Fibroblast of the aortic adventitia (primary cell): ENCODE results near the gene EPHA4. TPM values are rescaled to one million over a fixed set of nuclear protein-coding genes. Genes with fewer than 3 reads are reported as not detected.
A peak's percentile ranks its signal among the peaks of the same experiment; 100 is the strongest.

Source experiments
- DNase-seq: peaks from one replicate; pipeline ENCODE4 v3.0.0-alpha.2; 2010; ENCODE audit warnings: low read depth
- H3K4me3 ChIP-seq: 2 replicates; pipeline ENCODE4 v1.5.1; 2011; ENCODE audit warnings: low read depth, mild to moderate bottlenecking, control low read depth, low read length, moderate library complexity
- total RNA-seq: library from RNA; depleted of rRNA; stranded (reverse); fragments of >200 nt; gene quantifications from 2 replicates; pipeline ENCODE4 v1.2.3, GENCODE V29; 2012; ENCODE audit warnings: low replicate concordance
- TF ChIP-seq, protein P1 (sequence below): IDR thresholded peaks from 2 replicates; pipeline ENCODE4 v1.5.1; 2011; ENCODE audit warnings: mild to moderate bottlenecking, low read length, control low read depth, inconsistent platforms; ENCODE audit not compliant: insufficient read depth

EPHA4 gene
- total RNA-seq, 1 donor = 13.9 TPM

DNA sequence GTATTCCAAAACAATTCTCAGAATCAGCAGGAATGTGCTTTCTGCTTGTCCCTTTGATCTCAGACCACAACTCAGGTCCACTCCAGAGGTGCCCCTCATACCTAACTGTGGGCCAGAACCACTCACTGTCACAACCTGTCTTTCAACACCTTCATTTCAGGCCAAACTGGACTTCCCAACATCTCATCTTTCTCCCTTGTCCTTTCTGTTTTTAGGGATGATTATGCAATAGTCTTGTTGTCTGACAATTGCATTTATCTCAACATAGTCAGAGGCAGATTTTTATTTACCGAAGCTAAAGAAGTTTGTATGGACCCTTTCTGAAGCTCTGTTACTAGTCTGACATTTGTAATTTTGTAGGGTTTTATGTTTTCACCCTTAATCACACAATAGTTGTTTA lies 95.9 kb downstream of the EPHA4 start:
- DNase-seq = no peak
- TF ChIP-seq, protein P1, sequence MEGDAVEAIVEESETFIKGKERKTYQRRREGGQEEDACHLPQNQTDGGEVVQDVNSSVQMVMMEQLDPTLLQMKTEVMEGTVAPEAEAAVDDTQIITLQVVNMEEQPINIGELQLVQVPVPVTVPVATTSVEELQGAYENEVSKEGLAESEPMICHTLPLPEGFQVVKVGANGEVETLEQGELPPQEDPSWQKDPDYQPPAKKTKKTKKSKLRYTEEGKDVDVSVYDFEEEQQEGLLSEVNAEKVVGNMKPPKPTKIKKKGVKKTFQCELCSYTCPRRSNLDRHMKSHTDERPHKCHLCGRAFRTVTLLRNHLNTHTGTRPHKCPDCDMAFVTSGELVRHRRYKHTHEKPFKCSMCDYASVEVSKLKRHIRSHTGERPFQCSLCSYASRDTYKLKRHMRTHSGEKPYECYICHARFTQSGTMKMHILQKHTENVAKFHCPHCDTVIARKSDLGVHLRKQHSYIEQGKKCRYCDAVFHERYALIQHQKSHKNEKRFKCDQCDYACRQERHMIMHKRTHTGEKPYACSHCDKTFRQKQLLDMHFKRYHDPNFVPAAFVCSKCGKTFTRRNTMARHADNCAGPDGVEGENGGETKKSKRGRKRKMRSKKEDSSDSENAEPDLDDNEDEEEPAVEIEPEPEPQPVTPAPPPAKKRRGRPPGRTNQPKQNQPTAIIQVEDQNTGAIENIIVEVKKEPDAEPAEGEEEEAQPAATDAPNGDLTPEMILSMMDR = no peak
- no peak overlapping the region for H3K4me3 ChIP-seq

DNA sequence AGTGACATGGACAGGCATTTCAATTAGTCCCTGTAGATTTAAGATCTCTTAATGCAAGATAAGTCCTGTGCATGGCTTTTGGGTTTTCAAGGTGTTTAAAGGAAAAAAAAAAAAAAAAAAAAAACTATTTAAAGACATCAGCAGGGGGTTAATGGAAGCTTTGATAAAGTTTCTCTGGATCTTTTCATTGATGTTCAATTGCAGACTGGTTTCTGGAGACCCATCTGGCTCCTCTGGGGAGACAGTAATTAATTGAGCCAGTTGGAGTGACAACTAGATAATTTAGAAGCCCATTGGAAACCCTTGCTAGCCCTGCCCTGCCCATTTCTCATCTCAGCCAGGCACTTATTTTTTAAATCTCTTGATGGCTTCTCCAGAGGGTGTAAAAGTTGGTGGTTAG lies 98.7 kb downstream of the EPHA4 start:
- no peak overlapping the region for H3K4me3 ChIP-seq
- TF ChIP-seq, protein P1 = no peak
- DNase-seq = no peak

DNA sequence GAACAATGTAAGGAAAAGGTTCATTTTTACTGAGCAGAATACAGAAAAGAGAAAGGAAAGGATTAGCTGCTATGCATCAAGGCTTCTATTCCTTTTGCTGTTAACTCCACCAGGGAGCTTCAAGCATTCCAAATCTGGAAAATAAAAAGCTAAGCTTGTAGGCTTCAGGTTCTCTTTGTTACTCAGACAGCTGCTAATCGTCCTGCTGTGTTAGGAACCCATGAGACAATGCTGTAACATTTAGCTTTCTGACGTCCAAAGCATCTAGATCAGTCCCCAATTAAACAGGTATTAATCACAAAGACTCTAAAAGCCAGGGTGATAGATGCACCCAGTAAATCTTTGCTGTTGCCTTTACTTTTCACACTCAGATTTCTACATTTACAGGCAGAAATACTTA lies 103.8 kb downstream of the EPHA4 start:
- TF ChIP-seq, protein P1 = no peak
- DNase-seq = no peak
- no peak overlapping the region for H3K4me3 ChIP-seq

DNA sequence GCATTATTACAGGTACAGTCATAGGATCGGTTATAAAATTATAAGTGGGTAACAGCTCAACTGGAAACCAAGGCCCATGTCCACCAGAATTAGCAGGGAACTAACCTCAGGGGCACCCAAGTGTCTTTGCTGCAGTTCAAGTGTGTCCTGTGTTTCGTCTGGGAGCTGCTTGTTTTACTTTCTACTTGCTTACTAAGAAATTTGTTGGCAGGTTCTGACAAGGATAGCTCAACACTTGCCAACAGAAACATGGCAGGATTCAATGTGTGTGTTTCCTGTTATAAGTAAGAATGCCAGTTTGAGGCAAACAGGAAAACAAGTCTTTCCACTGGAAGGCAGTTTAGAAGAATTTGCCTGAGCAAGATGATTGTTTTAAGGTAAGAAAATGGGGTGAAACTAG lies 104.5 kb downstream of the EPHA4 start:
- TF ChIP-seq, protein P1 = no peak
- no peak overlapping the region for H3K4me3 ChIP-seq
- DNase-seq = peak; percentile 78

DNA sequence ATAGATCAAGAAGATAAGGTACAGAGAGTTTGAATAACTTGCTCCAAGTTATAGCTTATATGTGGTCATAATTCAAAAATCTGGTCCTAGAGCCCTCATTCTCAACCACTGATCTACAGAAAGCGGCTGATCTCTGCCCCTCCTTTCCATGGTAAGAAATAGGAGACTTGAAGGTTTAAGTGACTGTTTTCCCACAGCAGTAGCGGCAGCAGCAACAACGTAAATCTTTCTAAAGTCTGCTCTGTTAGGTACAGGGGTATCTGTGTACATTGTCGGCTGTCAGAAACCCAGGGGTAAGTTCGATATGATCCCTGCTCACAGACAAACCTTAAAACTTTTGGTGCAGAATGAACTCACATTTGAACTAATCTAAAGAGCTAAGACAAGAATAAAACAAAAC lies 105.4 kb downstream of the EPHA4 start:
- H3K4me3 ChIP-seq = no peak overlapping the region
- TF ChIP-seq, protein P1 = no peak
- no peak for DNase-seq

DNA sequence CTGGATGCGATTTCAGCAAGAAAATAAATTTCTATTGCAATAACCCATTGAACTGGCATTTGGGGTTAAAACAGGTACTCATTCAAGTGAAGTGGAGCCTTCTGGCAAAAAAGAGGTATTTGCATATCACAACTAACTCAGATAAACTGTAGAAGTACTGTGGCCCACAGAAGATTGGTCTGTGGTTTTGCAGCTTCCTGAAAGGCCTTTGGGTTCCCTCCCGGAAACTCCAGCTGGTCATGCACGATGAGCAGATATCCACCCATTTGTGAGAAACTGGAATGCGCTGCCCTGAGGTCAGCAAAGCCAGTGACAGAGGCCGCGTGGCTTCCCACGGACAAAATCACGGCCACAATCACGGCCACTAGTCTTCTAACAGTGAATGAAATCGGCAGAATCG lies 106.3 kb downstream of the EPHA4 start:
- TF ChIP-seq, protein P1 = no peak
- DNase-seq = no peak
- no peak overlapping the region for H3K4me3 ChIP-seq

DNA sequence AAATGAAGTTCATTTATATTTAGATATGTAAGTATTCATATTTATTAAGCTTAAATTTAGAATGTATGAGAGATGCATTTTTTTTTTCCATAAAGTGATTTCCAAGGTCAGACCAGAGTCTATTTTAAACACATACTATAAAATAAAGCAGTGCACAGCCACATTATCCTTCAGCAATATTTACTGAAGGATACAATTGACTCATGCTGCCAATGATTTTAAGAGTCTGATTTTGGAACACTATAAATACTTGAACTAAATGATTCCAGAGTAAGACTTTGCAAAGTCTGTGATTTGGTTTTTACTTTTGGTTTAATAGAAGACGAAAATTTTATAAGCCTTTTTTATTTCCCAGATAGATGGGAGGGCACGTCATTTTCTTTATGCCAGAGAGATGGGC lies 107.1 kb downstream of the EPHA4 start:
- TF ChIP-seq, protein P1 = no peak
- no peak for DNase-seq
- H3K4me3 ChIP-seq = no peak overlapping the region
